Pancreas (tissue), 10 donors: Measurements from ENCODE around the gene ZBTB7C. TPM values are rescaled to one million over a fixed set of nuclear protein-coding genes. Genes with fewer than 3 reads are reported as not detected.

Experiments
- ATAC-seq, 4 donors: fragments of 200-7000 bp; cut with Tn5 transposase; one replicate each; pipeline versions ENCODE4 v1.8.0 to v1.9.1; 2020; ENCODE audit warnings: mild to moderate bottlenecking in 4 of 4, moderate library complexity in 4 of 4
- DNase-seq, 6 donors: peaks; one replicate each; pipeline ENCODE4 v3.0.0-alpha.2; 2020
- FAIRE-seq: peaks from 2 replicates; lab custom pipeline; 2012; peaks lifted over from hg19 to GRCh38; lab: Jason Lieb, UNC
- H3K27ac ChIP-seq, 4 donors: fragments of 200-600 bp; sonication (generic); 1 replicate in 3 of 4; 2 replicates in 1 of 4; pipeline versions ENCODE4 v1.5.0 to v1.8.0; 2020
- H3K27me3 ChIP-seq, 4 donors: fragments of 200-600 bp; one replicate each; pipeline ENCODE4 v1.8.0; 2021
- H3K36me3 ChIP-seq, 3 donors: fragments of 200-600 bp; sonication (generic) in 1 of 3; one replicate each; pipeline versions ENCODE4 v1.5.0 to v1.8.0; 2020 to 2021
- H3K4me1 ChIP-seq, 3 donors: fragments of 200-600 bp; one replicate each; pipeline ENCODE4 v1.8.0; 2021
- H3K4me3 ChIP-seq, 4 donors: fragments of 200-600 bp; sonication (generic) in 2 of 4; one replicate each; pipeline versions ENCODE4 v1.5.0 to v1.8.0; 2020 to 2021
- H3K9me3 ChIP-seq, 4 donors: fragments of 200-600 bp; one replicate each; pipeline ENCODE4 v1.8.0; 2021
- whole genome bisulfite sequencing, 2 donors: extraction: QIAGEN DNeasy Blood & Tissue Kit; methylation state at CpG; one replicate each; pipeline ENCODE4 v1.1.7; 2013; 5-methylcytosine and 5-hydroxymethylcytosine counted together
- intact Hi-C, 3 donors: fragments of 100-400 bp; cut with DNase I; formaldehyde crosslinking; loops; one replicate each; pipeline versions ENCODE4 v1.11.1 to v1.14.2; 2022
- polyA plus RNA-seq, 2 donors: library from polyadenylated mRNA; stranded (reverse); fragments of 200-250 nt; gene quantifications; one replicate each; pipeline ENCODE4 v1.2.3, GENCODE V29; 2013
- total RNA-seq, 6 donors: library from RNA; stranded (reverse); fragmentation: NEBNext Ultra II Directional in 4 of 6; extraction: Animal tissue kit (Norgen Biotek cat#: 25700) in 4 of 6; gene quantifications; one replicate each; pipeline versions ENCODE4 v1.2.1 to v1.2.4, GENCODE V29; 2021 to 2023
- TF ChIP-seq, protein P1 (sequence below), 4 donors: fragments of 200-600 bp; sonication (generic) in 3 of 4; IDR thresholded peaks; one replicate each; pipeline versions ENCODE4 v1.5.0 to v1.8.0; 2021; ENCODE audit warnings: antibody characterized with exemption in 4 of 4
- donor health status: healthy with polysubstance abuse.
- donor health status: DM: no; HTN: no; CAD: no; lungs with moderate emphysema.
- donor health status: DM: no; HTN: no; CAD: no.
- donor health status: control.
- donor health status: control.
- donor health status: Bipolar disorder and iron deficiency.
- donor health status: DM: yes; HTN: yes; CAD: no.
- donor health status: DM: no; HTN: no; CAD: no.
- donor health status: DM: no; HTN: no; CAD: no.
- donor health status: DM: yes; HTN: yes; CAD: no.

ZBTB7C gene
- total and polyA plus RNA-seq, 8 donors, result 0.35 to 1.7 (median 0.91) TPM

DNA sequence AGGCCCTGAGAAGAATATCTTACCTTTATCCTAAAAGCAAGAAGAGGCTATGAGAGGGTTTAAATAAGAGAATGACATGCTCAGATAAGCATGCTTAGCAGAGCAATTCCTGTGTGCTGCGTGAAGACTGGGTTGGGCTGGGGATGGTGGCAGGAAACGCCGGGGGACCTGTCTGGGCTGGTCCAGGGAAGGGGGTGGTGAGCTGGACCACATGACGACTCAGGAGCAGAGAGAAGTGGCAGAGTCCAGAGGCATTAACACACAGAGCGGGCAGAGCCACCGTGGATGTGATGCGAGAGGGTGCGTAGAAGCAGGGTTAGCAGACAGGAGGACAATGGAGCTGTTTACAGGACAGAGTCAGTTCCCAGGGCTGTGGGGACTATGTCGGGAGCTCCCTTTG lies 84.5 kb downstream of the ZBTB7C start:
- DNase-seq (no peak), FAIRE-seq (no peak), ATAC-seq (no peak)
- 87 to 90% methylated on average over 9 of the region's 9 CpGs for WGBS, 2 donors
- H3K27ac ChIP-seq, result no peak overlapping the region
- intact Hi-C loops, result no loop called here
- H3K36me3 ChIP-seq, result no peaks in the 10 kb centered on the region
- H3K27me3 ChIP-seq, result no peaks in the 10 kb centered on the region
- no peak overlapping the region for H3K4me3 ChIP-seq
- TF ChIP-seq, protein P1, sequence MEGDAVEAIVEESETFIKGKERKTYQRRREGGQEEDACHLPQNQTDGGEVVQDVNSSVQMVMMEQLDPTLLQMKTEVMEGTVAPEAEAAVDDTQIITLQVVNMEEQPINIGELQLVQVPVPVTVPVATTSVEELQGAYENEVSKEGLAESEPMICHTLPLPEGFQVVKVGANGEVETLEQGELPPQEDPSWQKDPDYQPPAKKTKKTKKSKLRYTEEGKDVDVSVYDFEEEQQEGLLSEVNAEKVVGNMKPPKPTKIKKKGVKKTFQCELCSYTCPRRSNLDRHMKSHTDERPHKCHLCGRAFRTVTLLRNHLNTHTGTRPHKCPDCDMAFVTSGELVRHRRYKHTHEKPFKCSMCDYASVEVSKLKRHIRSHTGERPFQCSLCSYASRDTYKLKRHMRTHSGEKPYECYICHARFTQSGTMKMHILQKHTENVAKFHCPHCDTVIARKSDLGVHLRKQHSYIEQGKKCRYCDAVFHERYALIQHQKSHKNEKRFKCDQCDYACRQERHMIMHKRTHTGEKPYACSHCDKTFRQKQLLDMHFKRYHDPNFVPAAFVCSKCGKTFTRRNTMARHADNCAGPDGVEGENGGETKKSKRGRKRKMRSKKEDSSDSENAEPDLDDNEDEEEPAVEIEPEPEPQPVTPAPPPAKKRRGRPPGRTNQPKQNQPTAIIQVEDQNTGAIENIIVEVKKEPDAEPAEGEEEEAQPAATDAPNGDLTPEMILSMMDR (IDR thresholded peaks at IDR 0.05), result no peak
- H3K4me1 ChIP-seq, result no peaks in the 10 kb centered on the region
- H3K9me3 ChIP-seq, result no peaks in the 10 kb centered on the region

DNA sequence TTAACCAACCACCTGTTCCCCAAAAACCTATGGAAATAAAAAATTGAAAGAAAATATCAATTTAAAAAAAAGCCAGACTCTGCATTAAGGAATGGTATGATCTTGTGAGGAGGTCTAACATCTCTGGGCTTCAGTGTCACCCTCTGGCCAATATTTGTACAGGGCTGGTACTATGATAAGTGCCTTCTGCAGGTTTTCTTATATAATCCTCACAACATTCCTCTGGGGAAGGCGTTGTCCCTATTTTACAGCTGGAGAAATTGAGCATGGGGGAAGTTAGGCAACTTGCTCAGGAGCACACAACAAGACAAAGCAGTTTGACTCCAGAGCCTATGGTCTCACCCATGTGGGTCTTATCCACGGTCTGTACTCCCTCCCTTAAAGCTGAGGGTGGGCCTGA lies 86.0 kb downstream of the ZBTB7C start:
- no peaks in the 10 kb centered on the region for H3K27me3 ChIP-seq
- H3K9me3 ChIP-seq, result no peaks in the 10 kb centered on the region
- H3K27ac ChIP-seq, result no peak overlapping the region
- no peaks in the 10 kb centered on the region for H3K36me3 ChIP-seq
- intact Hi-C loops, result no loop called here
- FAIRE-seq (no peak), DNase-seq (no peak), ATAC-seq (no peak)
- TF ChIP-seq, protein P1 (IDR thresholded peaks at IDR 0.05), result no peak
- no peaks in the 10 kb centered on the region for H3K4me1 ChIP-seq
- H3K4me3 ChIP-seq, result no peak overlapping the region
- 70 to 75% methylated on average over 2 of the region's 2 CpGs for WGBS, 2 donors

DNA sequence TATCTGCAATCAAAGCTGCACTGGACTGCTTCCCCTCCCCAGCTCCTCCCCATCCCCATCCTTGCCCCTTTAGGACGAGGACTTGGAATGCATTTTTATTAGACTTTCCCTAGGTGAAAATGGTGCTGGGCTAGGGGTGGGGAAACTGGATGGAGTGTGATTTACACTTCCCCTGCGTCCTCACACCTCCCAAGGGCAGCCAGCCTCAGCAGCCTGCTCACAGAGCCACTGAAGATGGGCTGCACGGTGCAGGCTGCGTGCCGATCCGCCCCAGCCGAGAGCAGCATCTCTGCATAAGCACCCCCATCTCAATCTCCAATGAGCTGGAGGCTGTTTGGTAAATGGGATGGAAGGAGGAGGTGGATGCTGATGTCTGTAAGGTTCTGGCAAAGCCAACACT lies 87.6 kb downstream of the ZBTB7C start:
- no peaks in the 10 kb centered on the region for H3K36me3 ChIP-seq
- no peak for DNase-seq
- ATAC-seq, result no peak
- TF ChIP-seq, protein P1 (IDR thresholded peaks at IDR 0.05), result no peak
- FAIRE-seq, result no peak
- H3K9me3 ChIP-seq, result no peaks in the 10 kb centered on the region
- 87 to 94% methylated on average over 7 of the region's 7 CpGs for WGBS, 2 donors
- no peaks in the 10 kb centered on the region for H3K4me1 ChIP-seq
- H3K4me3 ChIP-seq, result no peak overlapping the region
- no peaks in the 10 kb centered on the region for H3K27me3 ChIP-seq
- H3K27ac ChIP-seq, result no peak overlapping the region
- intact Hi-C loops, result no loop called here

DNA sequence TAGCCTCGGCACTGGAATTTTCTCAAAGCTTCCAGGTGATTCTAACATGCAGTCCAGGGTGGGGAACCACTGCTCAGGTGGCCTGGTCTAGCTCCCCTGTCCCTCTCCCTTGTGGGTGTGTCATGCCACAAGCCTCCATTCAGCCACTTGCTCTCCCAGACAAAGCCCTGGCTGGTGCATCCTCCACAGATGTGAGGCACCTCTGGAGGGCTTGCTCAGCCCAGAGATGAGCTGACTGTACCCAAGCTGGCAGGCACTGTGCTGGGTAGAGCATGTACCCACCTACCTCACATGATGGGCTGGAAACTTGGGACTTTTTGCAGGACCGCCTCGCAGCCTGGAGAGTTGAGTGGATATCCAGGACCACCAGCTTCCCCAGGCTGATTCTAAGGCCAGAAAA lies 88.1 kb downstream of the ZBTB7C start:
- H3K27me3 ChIP-seq, result no peaks in the 10 kb centered on the region
- no peak for ATAC-seq
- DNase-seq, result no peak
- intact Hi-C loops, result no loop called here
- 91 to 97% methylated on average over 3 of the region's 3 CpGs for WGBS, 2 donors
- FAIRE-seq, result no peak
- no peaks in the 10 kb centered on the region for H3K36me3 ChIP-seq
- no peaks in the 10 kb centered on the region for H3K9me3 ChIP-seq
- no peaks in the 10 kb centered on the region for H3K4me1 ChIP-seq
- H3K27ac ChIP-seq, result no peak overlapping the region
- no peak overlapping the region for H3K4me3 ChIP-seq
- TF ChIP-seq, protein P1 (IDR thresholded peaks at IDR 0.05), result no peak

DNA sequence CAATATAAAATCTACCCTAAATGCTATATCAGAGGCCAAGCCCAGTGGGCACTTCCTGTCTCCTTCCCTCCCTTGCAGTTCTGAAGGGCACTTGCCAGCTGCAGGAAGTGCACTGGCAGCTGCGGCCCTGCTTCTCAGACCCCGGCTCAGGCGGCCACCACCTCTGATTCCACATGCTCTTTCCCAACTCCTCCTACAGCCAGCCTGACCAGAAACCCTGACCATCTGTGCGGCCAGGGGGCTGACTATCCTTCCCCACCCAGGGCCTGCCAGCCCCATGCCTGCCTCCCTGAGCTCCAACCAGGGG lies 88.6 kb downstream of the ZBTB7C start:
- Histone ChIP-seq H3K9me3 (no peaks in the 10 kb centered on the region), H3K36me3 (no peaks in the 10 kb centered on the region), H3K27me3 (no peaks in the 10 kb centered on the region), H3K27ac (no peak overlapping the region), H3K4me3 (no peak overlapping the region), H3K4me1 (no peaks in the 10 kb centered on the region)
- DNase-seq (no peak), FAIRE-seq (no peak), ATAC-seq (no peak)
- WGBS, 2 donors, result 58 to 61% methylated on average over 4 of the region's 4 CpGs
- intact Hi-C loops, result no loop called here
- TF ChIP-seq, protein P1 (IDR thresholded peaks at IDR 0.05), result no peak
